IPS-18c (cell line): Measurements from ENCODE around the gene NEK8.
A peak's percentile ranks its signal among the peaks of the same experiment; 100 is the strongest.
"Not testable (repeated sequence)": the region's sequence is repeated elsewhere in the genome, so short reads cannot be mapped to it uniquely, and the experiment has no call there.

Experiments
- H3K4me3 ChIP-seq: 2 replicates; pipeline ENCODE4 v1.7.0; 2013; ENCODE audit warnings: low read depth, mild to moderate bottlenecking, low read length, moderate library complexity; ENCODE audit not compliant: insufficient read depth
- H3K9me3 ChIP-seq: one replicate; pipeline ENCODE4 v1.6.1; 2013; ENCODE audit warnings: mild to moderate bottlenecking, low read length, moderate library complexity; ENCODE audit not compliant: control insufficient read depth, insufficient read depth

NEK8 gene

GRCh38 chr17:28749516-28750177 is 21.1 kb downstream of the NEK8 start:
- H3K9me3 ChIP-seq: no peaks in the 10 kb centered on the region
- no peak overlapping the region for H3K4me3 ChIP-seq

DNA sequence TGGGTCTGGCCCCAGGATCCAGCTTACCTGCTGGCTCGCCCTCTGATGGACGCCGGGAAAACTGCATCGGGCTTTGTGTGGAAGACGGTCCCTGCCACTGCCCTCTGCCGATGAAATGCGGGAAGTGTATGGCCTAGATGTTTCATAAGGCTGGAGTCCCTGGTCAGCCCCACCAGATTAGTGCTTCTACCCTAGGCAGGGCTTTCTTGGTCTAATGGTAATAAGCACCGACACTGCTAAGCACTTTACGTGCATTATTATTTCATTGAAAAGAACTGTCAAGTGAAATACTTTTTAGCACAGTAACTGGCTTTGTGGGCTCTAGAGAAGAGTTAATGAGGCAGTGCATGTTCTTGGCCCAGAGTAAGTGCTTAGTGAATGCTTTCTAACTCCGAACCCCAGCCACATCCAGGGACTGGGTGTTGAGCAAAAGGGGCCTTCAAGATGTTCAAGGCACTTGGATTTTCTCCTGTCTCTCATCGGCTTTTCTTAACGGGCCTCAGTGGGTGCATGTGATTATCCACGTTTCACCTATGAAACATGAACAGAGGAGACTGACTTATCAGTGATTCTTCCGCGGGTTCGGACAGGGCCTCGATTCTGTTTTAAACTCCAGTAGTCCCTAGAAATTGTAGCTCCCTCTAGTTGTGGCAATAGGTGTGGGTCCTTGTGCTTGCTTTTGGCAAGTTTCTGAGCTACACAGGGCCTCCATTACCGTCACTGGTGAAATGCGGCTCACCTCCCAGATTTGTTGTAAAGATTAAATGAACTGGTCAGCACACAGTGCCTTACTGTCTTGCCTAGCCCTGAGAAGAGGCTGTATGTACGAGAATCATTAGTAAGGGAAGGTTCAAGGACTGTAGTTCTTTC is 21.8 kb downstream of the NEK8 start:
- H3K9me3 ChIP-seq: no peaks in the 10 kb centered on the region
- no peak overlapping the region for H3K4me3 ChIP-seq

- H3K4me3 ChIP-seq: no peak overlapping the region
- H3K9me3 ChIP-seq: no peaks in the 10 kb centered on the region
These were observed 23.2 kb downstream of the NEK8 start for GRCh38 chr17:28751600-28752366.

DNA sequence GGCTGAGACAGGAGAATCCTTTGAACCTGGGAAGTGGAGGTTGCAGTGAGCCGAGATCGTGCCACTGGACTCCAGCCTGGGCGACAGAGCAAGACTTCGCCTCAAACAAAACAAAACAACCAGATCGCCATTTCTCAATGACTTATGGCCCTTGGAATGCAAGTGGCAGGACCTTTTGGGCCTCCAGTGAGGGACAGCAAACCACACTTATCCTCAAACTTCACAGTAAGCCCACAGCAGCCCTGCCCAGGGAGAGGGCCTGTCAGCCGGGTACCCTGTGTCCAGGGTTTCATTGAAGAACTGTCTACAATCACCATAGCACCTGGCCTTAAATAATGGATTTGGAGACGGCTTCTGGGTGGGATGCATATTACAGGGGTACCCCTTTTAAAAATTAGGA is 26.9 kb downstream of the NEK8 start:
- no peaks in the 10 kb centered on the region for H3K9me3 ChIP-seq
- no peak overlapping the region for H3K4me3 ChIP-seq

DNA sequence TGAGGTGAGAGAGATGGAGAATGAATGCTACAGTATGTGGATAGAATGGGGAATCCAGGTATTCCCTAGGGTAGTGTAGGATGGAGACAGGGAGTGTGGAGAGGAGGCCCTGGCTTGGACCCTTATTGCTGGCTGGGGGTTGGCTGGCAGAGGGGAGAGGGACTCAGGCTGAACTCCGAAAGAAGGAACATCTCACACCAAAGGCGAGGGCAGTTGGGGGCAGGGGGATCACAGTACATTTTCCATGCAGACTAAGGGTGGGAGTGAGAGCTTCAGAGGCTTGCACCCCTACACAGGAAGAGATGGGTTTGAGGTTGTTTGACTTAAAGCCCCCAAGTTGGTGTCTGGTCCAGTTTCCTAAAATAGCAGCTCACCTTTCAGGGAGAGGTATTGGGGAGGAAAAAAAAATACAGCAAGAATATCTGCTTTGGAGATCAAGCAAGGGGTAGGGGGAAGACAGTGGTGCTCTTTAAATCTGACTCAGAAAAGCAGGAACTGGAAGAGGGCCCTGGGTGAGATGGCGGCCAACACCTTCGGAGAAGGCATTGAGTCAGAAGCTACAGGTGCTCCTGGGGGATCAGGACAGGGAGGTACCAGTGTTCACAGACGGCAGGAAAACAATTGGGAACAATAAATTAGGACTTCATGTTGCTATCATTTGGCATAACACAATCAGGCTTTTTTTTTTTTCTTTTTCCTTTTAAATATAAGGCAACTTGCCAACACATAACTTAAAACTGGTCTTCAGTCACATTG is 27.6 kb downstream of the NEK8 start:
- H3K4me3 ChIP-seq: no peak overlapping the region
- H3K9me3 ChIP-seq: no peaks in the 10 kb centered on the region

- no peak overlapping the region; the same call in 1 of the 2 replicates for H3K4me3 ChIP-seq
- no peaks in the 10 kb centered on the region for H3K9me3 ChIP-seq
These were observed 30.0 kb downstream of the NEK8 start for GRCh38 chr17:28758411-28759121.

- H3K9me3 ChIP-seq: no peaks in the 10 kb centered on the region
These were observed 30.8 kb downstream of the NEK8 start for GRCh38 chr17:28759256-28759865.

GRCh38 chr17:28760601-28761562 is 32.3 kb downstream of the NEK8 start:
- peak overlapping the region; percentile 34; the same call in 1 of the 2 replicates for H3K4me3 ChIP-seq
- H3K9me3 ChIP-seq: no peaks in the 10 kb centered on the region

More at GRCh38 chr17:28759256-28759865, 30.8 kb downstream of the NEK8 start:
- H3K4me3 ChIP-seq: no peak overlapping the region

- no peaks in the 10 kb centered on the region for H3K9me3 ChIP-seq
These were observed 34.7 kb downstream of the NEK8 start for GRCh38 chr17:28763137-28763799.

DNA sequence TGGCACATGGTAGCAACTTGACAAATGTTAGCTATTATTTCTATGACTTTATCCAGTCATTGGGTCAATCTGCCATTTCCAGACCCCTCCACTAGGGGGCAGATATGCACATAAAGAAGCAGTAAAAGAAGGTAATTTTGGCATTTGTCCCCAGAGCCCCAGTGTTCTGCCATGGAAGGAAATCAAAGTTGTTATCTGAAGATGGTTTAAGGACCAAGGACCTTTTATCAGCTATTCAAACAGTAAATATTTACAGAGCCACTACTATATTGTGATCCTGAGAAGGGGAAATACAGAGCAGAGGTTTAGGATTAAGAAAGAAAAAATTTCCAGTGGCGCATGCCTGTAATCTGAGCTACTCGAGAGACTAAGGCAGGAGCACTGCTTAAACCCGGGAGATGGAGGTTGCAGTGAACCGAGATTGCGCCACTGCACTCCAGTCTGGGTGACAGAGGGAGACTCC is 35.2 kb downstream of the NEK8 start:
- Histone ChIP-seq H3K4me3 (no peak overlapping the region), H3K9me3 (no peaks in the 10 kb centered on the region)

More at GRCh38 chr17:28763137-28763799, 34.7 kb downstream of the NEK8 start:
- H3K4me3 ChIP-seq: no peak overlapping the region

DNA sequence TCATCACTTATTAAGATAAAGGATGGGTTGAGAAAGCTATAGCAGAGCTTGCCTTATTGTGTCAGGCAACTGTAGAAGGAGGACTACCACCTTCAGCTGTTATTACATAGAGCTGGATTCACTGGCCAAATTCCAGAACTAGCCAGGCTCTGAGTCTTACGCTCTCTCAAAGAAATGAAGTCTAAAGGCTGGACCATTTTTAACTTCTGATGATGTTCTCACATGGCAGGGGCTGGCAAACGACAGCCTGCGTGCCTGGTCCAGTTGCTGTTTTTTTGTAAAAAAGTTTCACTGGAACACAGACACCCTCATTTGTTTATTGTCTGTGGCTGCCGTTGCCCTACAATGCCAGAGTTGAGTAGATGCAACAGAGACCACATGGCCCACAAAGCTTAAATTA is 36.5 kb downstream of the NEK8 start:
- H3K9me3 ChIP-seq: no peaks in the 10 kb centered on the region
- H3K4me3 ChIP-seq: no peak overlapping the region

- H3K4me3 ChIP-seq: no peak overlapping the region
- no peaks in the 10 kb centered on the region for H3K9me3 ChIP-seq
These were observed 45.1 kb downstream of the NEK8 start for GRCh38 chr17:28773736-28774135.

- Histone ChIP-seq H3K9me3 (no peaks in the 10 kb centered on the region), H3K4me3 (no peak overlapping the region)
These were observed 45.6 kb downstream of the NEK8 start for GRCh38 chr17:28774206-28774605.

DNA sequence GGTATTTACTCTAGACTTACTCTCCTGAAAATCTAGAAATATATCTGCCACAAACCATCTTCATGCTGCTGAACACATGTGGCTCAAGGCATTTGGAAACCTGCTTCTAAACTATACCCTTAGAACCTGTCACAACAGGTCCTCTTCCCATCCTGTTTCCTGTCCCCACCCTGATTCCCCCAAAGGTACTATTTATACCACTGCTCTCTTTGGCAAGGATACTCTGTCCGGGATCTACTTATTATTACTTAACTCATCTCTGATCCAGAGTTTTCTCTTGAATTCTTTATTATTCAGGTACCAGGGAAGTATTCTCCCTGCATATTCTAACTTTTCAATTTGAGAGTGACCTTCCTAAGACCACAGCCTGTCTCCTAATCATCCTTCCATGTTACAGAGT is 48.6 kb downstream of the NEK8 start:
- H3K9me3 ChIP-seq: no peaks in the 10 kb centered on the region
- no peak overlapping the region for H3K4me3 ChIP-seq

GRCh38 chr17:28779601-28780000 is 51.0 kb downstream of the NEK8 start:
- not testable (repeated sequence) for H3K4me3 ChIP-seq, H3K9me3 ChIP-seq
